H1 (cell line): ENCODE results near the gene CDC42BPB. TPM values are rescaled to one million over a fixed set of nuclear protein-coding genes. Genes with fewer than 3 reads are reported as not detected.

Experiments
- CHD7 ChIP-seq: fragments of 300-600 bp; sonication (generic); IDR thresholded peaks from 2 replicates; pipeline ENCODE4 v1.7.1; 2012; ENCODE audit warnings: low read length, moderate library complexity, mild to moderate bottlenecking, inconsistent platforms; ENCODE audit not compliant: insufficient replicate concordance
- polyA plus RNA-seq, 7 experiments: library from polyadenylated mRNA; depleted of rRNA in 3 of 7; stranded (reverse) in 5 of 7; unstranded in 2 of 7; fragments of >200 nt in 5 of 7; fragments of 200-250 nt in 2 of 7; gene quantifications; 1 replicate in 5 of 7; 2 replicates in 1 of 7; 4 replicates in 1 of 7; pipeline versions ENCODE4 v1.2.1 to v1.2.3, GENCODE V29; 2011 to 2013; ENCODE audit warnings: missing spikeins in 2 of 7, mixed read lengths in 2 of 7
- total RNA-seq: library from RNA; stranded (reverse); fragmentation: NEBNext Ultra II Directional; extraction: Animal tissue kit (Norgen Biotek cat#: 25700); gene quantifications from 2 replicates; pipeline ENCODE4 v1.2.1, GENCODE V29; 2021

Gene CDC42BPB
- total and polyA plus RNA-seq, 2 of the 8 experiments (the other 6 are each of a cell fraction or from before 2014, with no cell fraction given) = 51.2 to 88.2 TPM

- no peak for TF ChIP-seq CHD7
Measured at GRCh38 chr14:102965282-102965681, 92.1 kb downstream of the CDC42BPB start (continued).
